SU-DHL-6 (cell line): Measurements from ENCODE around the gene NDUFV3.

Experiments
- H2AFZ ChIP-seq: fragments of 200-600 bp; sonication (generic); 2 replicates; pipeline ENCODE4 v1.6.1; 2014; ENCODE audit warnings: low read depth, mild to moderate bottlenecking, moderate library complexity, mixed read lengths, antibody characterized with exemption, low read length; ENCODE audit not compliant: severe bottlenecking
- H3F3A ChIP-seq: fragments of 200-600 bp; shearing (Covaris generic); 2 replicates; pipeline ENCODE4 v1.6.0; 2016; ENCODE audit warnings: antibody characterized with exemption, mild to moderate bottlenecking; ENCODE audit not compliant: insufficient read depth
- H3K27ac ChIP-seq: fragments of 200-600 bp; sonication (generic); 2 replicates; pipeline ENCODE4 v1.5.1; 2016; ENCODE audit warnings: low read depth, mild to moderate bottlenecking, low read length, moderate library complexity, mixed read lengths
- H3K27me3 ChIP-seq: fragments of 200-600 bp; sonication (generic), shearing (Covaris generic); 2 replicates; pipeline ENCODE4 v1.6.0; 2014; ENCODE audit warnings: mild to moderate bottlenecking, low read length
- H3K36me3 ChIP-seq: fragments of 200-600 bp; sonication (generic); 2 replicates; pipeline ENCODE4 v1.6.1; 2014; ENCODE audit warnings: mild to moderate bottlenecking, low read length, mixed read lengths
- H3K4me2 ChIP-seq: fragments of 300-600, 200-600 bp; shearing (Covaris generic), sonication (generic); 2 replicates; pipeline ENCODE4 v1.6.0; 2014; ENCODE audit warnings: low read length, low read depth, mild to moderate bottlenecking; ENCODE audit not compliant: poor library complexity, severe bottlenecking
- H3K4me3 ChIP-seq: fragments of 200-600 bp; sonication (generic); 2 replicates; pipeline ENCODE4 v1.5.1; 2014; ENCODE audit warnings: antibody characterized with exemption, low read length, mild to moderate bottlenecking, mixed read lengths; ENCODE audit not compliant: insufficient read depth, poor library complexity, severe bottlenecking
- H3K79me2 ChIP-seq: fragments of 200-600 bp; sonication (generic); 2 replicates; pipeline ENCODE4 v1.6.1; 2014; ENCODE audit warnings: mild to moderate bottlenecking, low read length, moderate library complexity; ENCODE audit not compliant: insufficient read depth
- H3K9ac ChIP-seq: fragments of 200-600 bp; sonication (generic); 2 replicates; pipeline ENCODE4 v1.7.0; 2014; ENCODE audit warnings: mild to moderate bottlenecking, low read length
- H3K9me2 ChIP-seq: fragments of 200-600 bp; sonication (generic); replicated peaks from 2 replicates; pipeline ENCODE4 v1.6.1; 2014; ENCODE audit warnings: low read length; ENCODE audit not compliant: insufficient read depth
- H3K9me3 ChIP-seq: fragments of 200-600 bp; sonication (generic); 2 replicates; pipeline ENCODE4 v1.6.1; 2014; ENCODE audit warnings: low read length, mixed read lengths; ENCODE audit not compliant: insufficient read depth
- H4K20me1 ChIP-seq: fragments of 200-600 bp; sonication (generic); 2 replicates; pipeline ENCODE4 v1.6.1; 2014; ENCODE audit warnings: low read depth, mild to moderate bottlenecking, antibody characterized with exemption, low read length, moderate library complexity, mixed read lengths
- CTCF ChIP-seq: fragments of 200-600 bp; sonication (generic); IDR thresholded peaks from one replicate; pipeline ENCODE4 v1.5.1; 2017; ENCODE audit warnings: antibody characterized with exemption, mild to moderate bottlenecking, low read length, moderate library complexity; ENCODE audit not compliant: insufficient read depth, poor library complexity, severe bottlenecking
- EZH2phosphoT487 ChIP-seq: fragments of 200-600 bp; sonication (generic), shearing (Covaris generic); conservative IDR thresholded peaks from 2 replicates; pipeline ENCODE4 v1.6.1; 2018; ENCODE audit warnings: mild to moderate bottlenecking, antibody characterized with exemption, low read length, moderate library complexity, mixed read lengths

The NDUFV3 gene

GRCh38 chr21:42855937-42856335 lies 37.2 kb upstream of the NDUFV3 start:
- TF ChIP-seq EZH2phosphoT487, result no peak
- no peak for TF ChIP-seq CTCF
- Histone ChIP-seq H3K4me3 (no peak overlapping the region), H2AFZ (no peak overlapping the region), H3K9ac (no peak overlapping the region), H3K36me3 (peaks cover 12% of the 10 kb centered on the region; the same call in 1 of the 2 replicates), H4K20me1 (0 out of 2 replicates have a peak, but pooled peaks cover 2% of the 10 kb centered on the region), H3K27ac (no peak overlapping the region), H3K9me2 (no peaks in the 10 kb centered on the region), H3K27me3 (no peaks in the 10 kb centered on the region), H3K79me2 (peaks cover 34% of the 10 kb centered on the region), H3K9me3 (no peaks in the 10 kb centered on the region), H3K4me2 (no peak overlapping the region), H3F3A (no peaks in the 10 kb centered on the region)

GRCh38 chr21:42857216-42857615 lies 35.9 kb upstream of the NDUFV3 start:
- Histone ChIP-seq H3K9ac (no peak overlapping the region), H3K27ac (no peak overlapping the region), H3K79me2 (peaks cover 39% of the 10 kb centered on the region), H3K36me3 (peaks cover 12% of the 10 kb centered on the region; the same call in 1 of the 2 replicates), H2AFZ (no peak overlapping the region), H3K27me3 (no peaks in the 10 kb centered on the region), H3F3A (no peaks in the 10 kb centered on the region), H3K4me3 (no peak overlapping the region), H3K4me2 (no peak overlapping the region), H3K9me2 (no peaks in the 10 kb centered on the region), H3K9me3 (no peaks in the 10 kb centered on the region), H4K20me1 (0 out of 2 replicates have a peak, but pooled peaks cover 2% of the 10 kb centered on the region)
- TF ChIP-seq CTCF, result no peak

GRCh38 chr21:42858185-42858847 lies 34.8 kb upstream of the NDUFV3 start:
- Histone ChIP-seq H4K20me1 (0 out of 2 replicates have a peak, but pooled peaks cover 2% of the 10 kb centered on the region), H3K27ac (no peak overlapping the region), H3K4me2 (no peak overlapping the region), H3K9ac (no peak overlapping the region), H3K27me3 (no peaks in the 10 kb centered on the region), H3K79me2 (peaks cover 47% of the 10 kb centered on the region), H2AFZ (no peak overlapping the region), H3F3A (no peaks in the 10 kb centered on the region), H3K36me3 (peaks cover 12% of the 10 kb centered on the region; the same call in 1 of the 2 replicates), H3K4me3 (no peak overlapping the region), H3K9me3 (no peaks in the 10 kb centered on the region), H3K9me2 (no peaks in the 10 kb centered on the region)
- TF ChIP-seq CTCF (no peak), EZH2phosphoT487 (no peak)
